PC-9 (cell line): ENCODE data around the gene BARX1. TPM values are rescaled to one million over a fixed set of nuclear protein-coding genes. Genes with fewer than 3 reads are reported as not detected.

Experiments
- BruUV-seq: library from RNA; stranded (reverse); fragments of 400-500 nt; replicated peaks from 2 replicates; lab custom pipeline; 2021; lab: Mats Ljungman, UMichigan
- CTCF ChIA-PET: fragments of 300-600 bp; sonication (Branson Sonifier 250); formaldehyde crosslinking; loops from one replicate; lab custom pipeline; 2022; ENCODE audit warnings: antibody characterized with exemption; lab: Charles Lee
- POLR2A ChIA-PET: fragments of 300-600 bp; sonication (Branson Sonifier 250); formaldehyde crosslinking; loops from one replicate; lab custom pipeline; 2022; ENCODE audit warnings: antibody characterized with exemption; ENCODE audit not compliant: unreplicated experiment; lab: Charles Lee
- DNase-seq, 2 experiments: peaks; one replicate each; pipeline versions ENCODE4 v3.0.0 to v3.0.0-alpha.2; 2015 to 2022; ENCODE audit warnings: mixed read lengths in 1 of 2
- H2AFZ ChIP-seq: fragments of 200-600 bp; sonication (generic); 2 replicates; pipeline ENCODE4 v1.8.1; 2017; ENCODE audit warnings: antibody characterized with exemption
- H3F3A ChIP-seq: fragments of 200-600 bp; sonication (generic); 2 replicates; pipeline ENCODE4 v1.8.1; 2017; ENCODE audit warnings: antibody characterized with exemption, mild to moderate bottlenecking, low read depth; ENCODE audit not compliant: insufficient read depth
- H3K27ac ChIP-seq: fragments of 200-600 bp; sonication (generic); 2 replicates; pipeline ENCODE4 v1.6.1; 2016; ENCODE audit warnings: mixed run types
- H3K27me3 ChIP-seq: fragments of 200-600 bp; sonication (generic); 2 replicates; pipeline ENCODE4 v1.6.1; 2016; ENCODE audit warnings: low read depth, mixed run types; ENCODE audit not compliant: insufficient read depth
- H3K36me3 ChIP-seq: fragments of 200-600 bp; sonication (generic); 2 replicates; pipeline ENCODE4 v1.6.1; 2016; ENCODE audit warnings: low read depth, mixed run types
- H3K4me1 ChIP-seq: fragments of 200-600 bp; sonication (generic); replicated peaks from 2 replicates; pipeline ENCODE4 v1.6.1; 2016; ENCODE audit warnings: mixed run types; ENCODE audit not compliant: insufficient read depth
- H3K4me2 ChIP-seq: fragments of 200-600 bp; sonication (generic); 2 replicates; pipeline ENCODE4 v1.6.1; 2017; ENCODE audit warnings: mixed run types
- H3K4me3 ChIP-seq: fragments of 200-600 bp; sonication (generic); 2 replicates; pipeline ENCODE4 v1.6.1; 2016; ENCODE audit warnings: mixed run types
- H3K79me2 ChIP-seq: fragments of 200-600 bp; sonication (generic); 2 replicates; pipeline ENCODE4 v1.6.1; 2017; ENCODE audit warnings: low read depth, mixed run types
- H3K9me2 ChIP-seq: fragments of 200-600 bp; sonication (generic); 2 replicates; pipeline ENCODE4 v1.8.1; 2017; ENCODE audit warnings: mild to moderate bottlenecking; ENCODE audit not compliant: insufficient read depth
- H3K9me3 ChIP-seq: fragments of 200-600 bp; sonication (generic); 2 replicates; pipeline ENCODE4 v1.8.1; 2016; ENCODE audit warnings: low read depth; ENCODE audit not compliant: insufficient read depth
- H4K20me1 ChIP-seq: fragments of 200-600 bp; sonication (generic); 2 replicates; pipeline ENCODE4 v1.8.1; 2017; ENCODE audit not compliant: insufficient read depth
- CTCF ChIP-seq: fragments of 200-600 bp; sonication (generic); conservative IDR thresholded peaks from 2 replicates; pipeline ENCODE4 v1.6.1; 2017; ENCODE audit warnings: mixed run types, antibody characterized with exemption, mild to moderate bottlenecking, moderate library complexity
- EZH2 ChIP-seq: fragments of 200-600 bp; sonication (generic); IDR thresholded peaks from 2 replicates; pipeline ENCODE4 v1.8.0; 2017; ENCODE audit warnings: antibody characterized with exemption, low read depth
- intact Hi-C: fragments of 100-400 bp; cut with micrococcal nuclease; formaldehyde crosslinking; loops from one replicate; pipeline ENCODE4 v1.10.0; 2022; ENCODE audit not compliant: unreplicated experiment
- total RNA-seq: library from RNA; stranded (reverse); gene quantifications from 2 replicates; pipeline ENCODE4 v1.2.3, GENCODE V29; 2021

Gene BARX1
- total RNA-seq, 1 experiment from 2014 or later: not detected

GRCh38 chr9:93904649-93905472 lies 50.3 kb downstream of the BARX1 start:
- TF ChIP-seq CTCF (no peak), EZH2 (no peak)
- ChIA-PET POLR2A (no interaction called here), CTCF (no interaction called here)
- Histone ChIP-seq H4K20me1 (no peaks in the 10 kb centered on the region), H3K79me2 (no peaks in the 10 kb centered on the region), H3K36me3 (no peaks in the 10 kb centered on the region), H3K4me3 (no peak overlapping the region), H3K4me1 (no peaks in the 10 kb centered on the region), H3K4me2 (no peak overlapping the region), H3K9me2 (no peaks in the 10 kb centered on the region), H3K27me3 (peaks cover 78% of the 10 kb centered on the region), H3K27ac (no peak overlapping the region), H3F3A (no peaks in the 10 kb centered on the region), H2AFZ (no peak overlapping the region), H3K9me3 (no peaks in the 10 kb centered on the region)
- intact Hi-C loops: no loop called here
- no TSS peak for BruUV-seq
- DNase-seq: no peak

GRCh38 chr9:93903886-93904648 lies 51.1 kb downstream of the BARX1 start:
- Histone ChIP-seq H3K9me3 (no peaks in the 10 kb centered on the region), H3K36me3 (no peaks in the 10 kb centered on the region), H3K4me2 (no peak overlapping the region), H2AFZ (no peak overlapping the region), H4K20me1 (no peaks in the 10 kb centered on the region), H3K27me3 (peaks cover 78% of the 10 kb centered on the region), H3K79me2 (no peaks in the 10 kb centered on the region), H3F3A (no peaks in the 10 kb centered on the region), H3K4me3 (no peak overlapping the region), H3K9me2 (no peaks in the 10 kb centered on the region), H3K4me1 (no peaks in the 10 kb centered on the region), H3K27ac (no peak overlapping the region)
- no peak for DNase-seq
- CTCF ChIA-PET: no interaction called here
- BruUV-seq: no TSS peak
- no peak for TF ChIP-seq EZH2
- TF ChIP-seq CTCF: no peak
- intact Hi-C loops: no loop called here
- POLR2A ChIA-PET: no interaction called here

- Histone ChIP-seq H3K9me2 (no peaks in the 10 kb centered on the region), H3K4me2 (no peak overlapping the region), H4K20me1 (no peaks in the 10 kb centered on the region), H3K79me2 (no peaks in the 10 kb centered on the region), H3K27me3 (peaks cover 83% of the 10 kb centered on the region), H2AFZ (no peak overlapping the region), H3K36me3 (no peaks in the 10 kb centered on the region), H3K9me3 (no peaks in the 10 kb centered on the region), H3K27ac (no peak overlapping the region), H3F3A (no peaks in the 10 kb centered on the region), H3K4me1 (no peaks in the 10 kb centered on the region), H3K4me3 (no peak overlapping the region)
- no TSS peak for BruUV-seq
- no peak for DNase-seq
- ChIA-PET CTCF (no interaction called here), POLR2A (interaction anchor here (0.6 kb wide), 1 partner anchor 11 kb away, joined by 3 read pairs; no protein-coding TSS in a partner anchor)
- TF ChIP-seq EZH2 (no peak), CTCF (no peak)
- intact Hi-C loops: no loop called here
These were observed 52.1 kb downstream of the BARX1 start for GRCh38 chr9:93902780-93903655.
